H9 (cell line): ENCODE data around the gene KANK4. TPM values are rescaled to one million over a fixed set of nuclear protein-coding genes. Genes with fewer than 3 reads are reported as not detected.

Source experiments
- DNase-seq: peaks from one replicate; pipeline ENCODE4 v3.0.0-alpha.2; 2017
- H2AFZ ChIP-seq: one replicate; pipeline ENCODE4 v1.6.1; 2013; ENCODE audit warnings: mild to moderate bottlenecking, low read length, control low read depth, moderate library complexity
- H2AK5ac ChIP-seq: 2 replicates; pipeline ENCODE4 v1.6.1; 2013; ENCODE audit warnings: low read length, control low read depth, mixed read lengths; ENCODE audit not compliant: insufficient read length
- H2BK120ac ChIP-seq: one replicate; pipeline ENCODE4 v1.6.1; 2013; ENCODE audit warnings: low read depth, mild to moderate bottlenecking, low read length, control low read depth, inconsistent platforms; ENCODE audit not compliant: poor library complexity, severe bottlenecking
- H2BK12ac ChIP-seq: 2 replicates; pipeline ENCODE4 v1.6.1; 2013; ENCODE audit warnings: low read length, control low read depth, mixed read lengths, low read depth; ENCODE audit not compliant: insufficient read length
- H2BK15ac ChIP-seq: 2 replicates; pipeline ENCODE4 v1.6.1; 2013; ENCODE audit warnings: low read depth, low read length, control low read depth
- H2BK20ac ChIP-seq: one replicate; pipeline ENCODE4 v1.6.1; 2013; ENCODE audit warnings: low read depth, mild to moderate bottlenecking, low read length, control low read depth, inconsistent platforms; ENCODE audit not compliant: poor library complexity, severe bottlenecking
- H2BK5ac ChIP-seq: 2 replicates; pipeline ENCODE4 v1.6.1; 2013; ENCODE audit warnings: low read length, control low read depth, mixed read lengths; ENCODE audit not compliant: insufficient read length
- H3K14ac ChIP-seq: 2 replicates; pipeline ENCODE4 v1.6.1; 2013; ENCODE audit warnings: low read length, control low read depth; ENCODE audit not compliant: insufficient read depth
- H3K18ac ChIP-seq: 2 replicates; pipeline ENCODE4 v1.6.1; 2013; ENCODE audit warnings: low read depth, mild to moderate bottlenecking, mixed read lengths, low read length, control low read depth; ENCODE audit not compliant: insufficient read length
- H3K23ac ChIP-seq: 2 replicates; pipeline ENCODE4 v1.6.1; 2013; ENCODE audit warnings: low read length, control low read depth, mixed read lengths, low read depth; ENCODE audit not compliant: insufficient read length
- H3K23me2 ChIP-seq: 2 replicates; pipeline ENCODE4 v1.6.1; 2013; ENCODE audit warnings: low read depth, mild to moderate bottlenecking, mixed read lengths, low read length, control low read depth; ENCODE audit not compliant: insufficient read length, poor library complexity, severe bottlenecking
- H3K27ac ChIP-seq: 2 replicates; pipeline ENCODE4 v1.5.1; 2013; ENCODE audit warnings: low read length, control low read depth, mixed read lengths, low read depth; ENCODE audit not compliant: insufficient read length
- H3K27me3 ChIP-seq: 2 replicates; pipeline ENCODE4 v1.6.1; 2013; ENCODE audit warnings: low read length, control low read depth, inconsistent platforms; ENCODE audit not compliant: insufficient read depth
- H3K4ac ChIP-seq: 2 replicates; pipeline ENCODE4 v1.6.1; 2013; ENCODE audit warnings: low read depth, mild to moderate bottlenecking, control low read depth, inconsistent platforms, low read length, moderate library complexity
- H3K4me1 ChIP-seq: 2 replicates; pipeline ENCODE4 v1.6.1; 2013; ENCODE audit warnings: low read length, control low read depth, inconsistent platforms; ENCODE audit not compliant: insufficient read depth
- H3K4me2 ChIP-seq: 2 replicates; pipeline ENCODE4 v1.6.1; 2013; ENCODE audit warnings: low read length, control low read depth, mixed read lengths; ENCODE audit not compliant: insufficient read length, insufficient read depth
- H3K56ac ChIP-seq: 2 replicates; pipeline ENCODE4 v1.6.1; 2013; ENCODE audit warnings: low read depth, mild to moderate bottlenecking, mixed read lengths, low read length, control low read depth; ENCODE audit not compliant: insufficient read length
- H3K79me1 ChIP-seq: 2 replicates; pipeline ENCODE4 v1.6.1; 2013; ENCODE audit warnings: low read depth, mild to moderate bottlenecking, moderate library complexity, low read length, control low read depth, inconsistent platforms; ENCODE audit not compliant: insufficient read depth, poor library complexity, severe bottlenecking
- H3K79me2 ChIP-seq: 2 replicates; pipeline ENCODE4 v1.6.1; 2013; ENCODE audit warnings: low read length, control low read depth, inconsistent platforms; ENCODE audit not compliant: insufficient read depth
- H3K9ac ChIP-seq: 2 replicates; pipeline ENCODE4 v1.6.1; 2013; ENCODE audit warnings: low read length, control low read depth, mixed read lengths; ENCODE audit not compliant: insufficient read length; ENCODE audit errors: extremely low read depth
- H3K9me3 ChIP-seq: one replicate; pipeline ENCODE4 v1.6.1; 2013; ENCODE audit warnings: low read depth, low read length, inconsistent platforms; ENCODE audit not compliant: control insufficient read depth
- H3T11ph ChIP-seq: one replicate; pipeline ENCODE4 v1.6.1; 2013; ENCODE audit warnings: mild to moderate bottlenecking, low read length, control low read depth, inconsistent platforms
- H4K20me1 ChIP-seq: one replicate; pipeline ENCODE4 v1.6.1; 2013; ENCODE audit not compliant: control insufficient read depth, insufficient read length, insufficient read depth
- H4K5ac ChIP-seq: 2 replicates; pipeline ENCODE4 v1.6.1; 2013; ENCODE audit warnings: low read depth, mild to moderate bottlenecking, mixed read lengths, low read length, control low read depth; ENCODE audit not compliant: insufficient read length
- H4K8ac ChIP-seq: replicated peaks from 2 replicates; pipeline ENCODE4 v1.6.1; 2013; ENCODE audit warnings: low read length, control low read depth, mixed read lengths, low read depth; ENCODE audit not compliant: insufficient read length
- H4K91ac ChIP-seq: 2 replicates; pipeline ENCODE4 v1.6.1; 2013; ENCODE audit warnings: low read depth, mild to moderate bottlenecking, moderate library complexity, mixed read lengths, low read length, control low read depth; ENCODE audit not compliant: insufficient read length
- H3K27ac Mint-ChIP-seq, 3 experiments: 2 replicates in 2 of 3; 3 replicates in 1 of 3; pipeline ENCODE4 v1.8.0; 2020 to 2021; ENCODE audit warnings: mixed read lengths in 3 of 3, mild to moderate bottlenecking in 1 of 3, moderate library complexity in 1 of 3
- H3K27me3 Mint-ChIP-seq: 2 replicates; pipeline ENCODE4 v1.8.0; 2021; ENCODE audit warnings: low read depth, mild to moderate bottlenecking, moderate library complexity, mixed read lengths
- H3K36me3 Mint-ChIP-seq, 3 experiments: 2 replicates in 2 of 3; 3 replicates in 1 of 3; pipeline ENCODE4 v1.8.0; 2020 to 2021; ENCODE audit warnings: low read depth in 3 of 3, mixed read lengths in 3 of 3; ENCODE audit not compliant: insufficient read depth in 1 of 3
- H3K4me1 Mint-ChIP-seq, 2 experiments: 2 replicates each; pipeline ENCODE4 v1.8.0; 2020; ENCODE audit warnings: mixed read lengths in 2 of 2
- H3K4me3 Mint-ChIP-seq, 2 experiments: 2 replicates in 1 of 2; 3 replicates in 1 of 2; pipeline ENCODE4 v1.8.0; 2020 to 2021; ENCODE audit warnings: mild to moderate bottlenecking in 2 of 2, mixed read lengths in 2 of 2, moderate library complexity in 1 of 2
- H3K9me3 Mint-ChIP-seq, 2 experiments: 2 replicates in 1 of 2; 3 replicates in 1 of 2; pipeline ENCODE4 v1.8.0; 2020; ENCODE audit warnings: mild to moderate bottlenecking in 2 of 2, mixed read lengths in 2 of 2, moderate library complexity in 1 of 2
- CTCF ChIP-seq: fragments of 200-600 bp; sonication (generic); conservative IDR thresholded peaks from 3 replicates; pipeline ENCODE4 v1.8.0; 2021; ENCODE audit warnings: antibody characterized with exemption, mild to moderate bottlenecking
- WGBS: extraction: QIAGEN DNeasy Blood & Tissue Kit; methylation state at CpG from one replicate; pipeline ENCODE4 v1.1.7; 2013; ENCODE audit warnings: missing lambda C conversion rate, low lambda C conversion rate, mixed read lengths; ENCODE audit not compliant: insufficient read length; ENCODE audit errors: extremely low coverage; 5-methylcytosine and 5-hydroxymethylcytosine counted together
- total RNA-seq: library from RNA; stranded (reverse); gene quantifications from 2 replicates; pipeline ENCODE4 v1.2.1, GENCODE V29; 2021

KANK4 gene
- total RNA-seq, 1 experiment from 2014 or later: 0.15 TPM

- Histone ChIP-seq H2BK120ac (no peak overlapping the region), H3K4ac (no peak overlapping the region), H2AK5ac (no peak overlapping the region), H3T11ph (no peak overlapping the region), H3K79me2 (no peaks in the 10 kb centered on the region), H3K4me1 (peaks cover 2% of the 10 kb centered on the region; the same call in 1 of the 2 replicates), H3K27ac (no peak overlapping the region), H4K8ac (no peak overlapping the region), H2BK20ac (no peak overlapping the region), H2BK15ac (no peak overlapping the region), H3K9ac (no peak overlapping the region), H3K14ac (no peak overlapping the region), H3K9me3 (no peaks in the 10 kb centered on the region), H3K79me1 (no peaks in the 10 kb centered on the region), H4K5ac (no peak overlapping the region), H4K20me1 (no peaks in the 10 kb centered on the region), H3K23me2 (no peaks in the 10 kb centered on the region), H2AFZ (no peak overlapping the region), H2BK5ac (no peak overlapping the region), H3K18ac (no peak overlapping the region), H2BK12ac (no peak overlapping the region), H3K4me2 (no peak overlapping the region), H3K23ac (no peak overlapping the region), H4K91ac (no peak overlapping the region), H3K27me3 (no peaks in the 10 kb centered on the region), H3K56ac (no peak overlapping the region)
- no peaks in the 10 kb centered on the region; a peak in 1 of 7 replicates for H3K36me3 Mint-ChIP-seq
- H3K27me3 Mint-ChIP-seq: peaks cover 9% of the 10 kb centered on the region
- no CpG with 5 or more reads among the region's 4 CpGs for WGBS
- H3K27ac Mint-ChIP-seq: no peak overlapping the region
- TF ChIP-seq CTCF: no peak
- DNase-seq: no peak
- no peak overlapping the region for H3K4me3 Mint-ChIP-seq
- peaks cover 10 to 11% of the 10 kb centered on the region in 2 experiments for H3K4me1 Mint-ChIP-seq
- H3K9me3 Mint-ChIP-seq: no peaks in the 10 kb centered on the region; a peak in 1 of 5 replicates
Observed at GRCh38 chr1:62259551-62259950, 59.7 kb downstream of the KANK4 start.
